ENCODE data around the gene SPARCL1. TPM values are rescaled to one million over a fixed set of nuclear protein-coding genes. Genes with fewer than 3 reads are reported as not detected.
A peak's percentile ranks its signal among the peaks of the same experiment; 100 is the strongest.
"Not testable (repeated sequence)": the region's sequence is repeated elsewhere in the genome, so short reads cannot be mapped to it uniquely, and the experiment has no call there.

SPARCL1 gene
- total and polyA plus RNA-seq, 10 donors, result 27.2 to 318 (median 84.7) TPM

- Histone ChIP-seq H3K27me3 (replicated peaks in 1 of 7) (no peaks in the 10 kb centered on the region), H3K36me3 (no peaks in the 10 kb centered on the region), H3K4me1 (peaks cover 5 to 43% (median 17%) of the 10 kb centered on the region in 6 donors), H3K27ac (no peak overlapping the region), H3K9me3 (no peaks in the 10 kb centered on the region), H3K4me3 (no peak overlapping the region)
- intact Hi-C loops (cut with DNase I; ENCODE audit: low total_unique reads), result no loop called here
- no peak for TF ChIP-seq POLR2AphosphoS5 (IDR thresholded peaks at IDR 0.05)
- no peak for TF ChIP-seq CTCF (IDR thresholded peaks at IDR 0.05 in 8 of 11, conservative IDR thresholded peaks at IDR 0.05 in 3 of 11)
- no peak for DNase-seq
- 88 to 94% (median 91%) methylated on average over 6 of the region's 6 CpGs for WGBS, 5 donors
Observed at GRCh38 chr4:87428979-87429378, 100.2 kb downstream of the SPARCL1 start.

- H3K27me3 ChIP-seq (replicated peaks in 1 of 7), result no peaks in the 10 kb centered on the region
- WGBS, 5 donors, result 35 to 70% (median 57%) methylated on average over 1 of the region's 1 CpG
- TF ChIP-seq POLR2A (IDR thresholded peaks at IDR 0.05) (no peak), CTCF (IDR thresholded peaks at IDR 0.05 in 8 of 11, conservative IDR thresholded peaks at IDR 0.05 in 3 of 11) (no peak), POLR2AphosphoS5 (IDR thresholded peaks at IDR 0.05) (no peak)
- intact Hi-C loops (cut with DNase I; ENCODE audit: low total_unique reads), result no loop called here
- H3K4me3 ChIP-seq, result no peak overlapping the region
- peaks cover 5 to 55% (median 26%) of the 10 kb centered on the region in 6 donors for H3K4me1 ChIP-seq
- no peaks in the 10 kb centered on the region for H3K9me3 ChIP-seq
- H3K27ac ChIP-seq, result no peak overlapping the region
- no peak for DNase-seq
- no peaks in the 10 kb centered on the region for H3K36me3 ChIP-seq
Observed at GRCh38 chr4:87427518-87427868, 101.7 kb downstream of the SPARCL1 start.

- Histone ChIP-seq H3K27ac (no peak overlapping the region), H3K27me3 (replicated peaks in 1 of 7) (no peaks in the 10 kb centered on the region), H3K36me3 (no peaks in the 10 kb centered on the region), H3K9me3 (no peaks in the 10 kb centered on the region), H3K4me3 (no peak overlapping the region), H3K4me1 (peaks cover 5 to 57% (median 27%) of the 10 kb centered on the region in 6 donors)
- DNase-seq, result no peak
- intact Hi-C loops (cut with DNase I; ENCODE audit: low total_unique reads), result no loop called here
- TF ChIP-seq POLR2AphosphoS5 (IDR thresholded peaks at IDR 0.05) (no peak), CTCF (IDR thresholded peaks at IDR 0.05 in 8 of 11, conservative IDR thresholded peaks at IDR 0.05 in 3 of 11) (no peak), POLR2A (IDR thresholded peaks at IDR 0.05) (no peak)
- WGBS, 5 donors, result 86 to 92% (median 91%) methylated on average over 3 of the region's 3 CpGs
Observed at GRCh38 chr4:87426865-87427517, 102.2 kb downstream of the SPARCL1 start.

- Histone ChIP-seq H3K27me3 (replicated peaks in 1 of 7) (no peaks in the 10 kb centered on the region), H3K9me3 (no peaks in the 10 kb centered on the region), H3K36me3 (no peaks in the 10 kb centered on the region), H3K4me3 (no peak overlapping the region), H3K4me1 (peaks cover 8 to 66% (median 37%) of the 10 kb centered on the region in 6 donors), H3K27ac (no peak overlapping the region)
- 96 to 100% (median 98%) methylated on average over 2 of the region's 2 CpGs for WGBS, 5 donors
- no peak for DNase-seq
- intact Hi-C loops (cut with DNase I; ENCODE audit: low total_unique reads), result no loop called here
- TF ChIP-seq POLR2AphosphoS5 (IDR thresholded peaks at IDR 0.05), result no peak
- no peak for TF ChIP-seq POLR2A (IDR thresholded peaks at IDR 0.05)
- no peak for TF ChIP-seq CTCF (IDR thresholded peaks at IDR 0.05 in 8 of 11, conservative IDR thresholded peaks at IDR 0.05 in 3 of 11)
Observed at GRCh38 chr4:87425711-87426110, 103.5 kb downstream of the SPARCL1 start.

- intact Hi-C loops (cut with DNase I; ENCODE audit: low total_unique reads); H3K9me3 ChIP-seq; H3K36me3 ChIP-seq; H3K27ac ChIP-seq; H3K27me3 ChIP-seq (replicated peaks in 1 of 7); DNase-seq: not testable (repeated sequence)
- 91 to 96% (median 95%) methylated on average over 22 of the region's 22 CpGs for WGBS, 5 donors
- peaks cover 8 to 61% (median 36%) of the 10 kb centered on the region in 6 donors for H3K4me1 ChIP-seq
- H3K4me3 ChIP-seq, result peak overlapping the region in 2 of 8 donors; percentile 70 to 77
Observed at GRCh38 chr4:87424099-87424543, 105.1 kb downstream of the SPARCL1 start.

Data from spleen (tissue), 11 donors.